Measurements from ENCODE around the gene ARL6IP4.

Gene ARL6IP4

DNA sequence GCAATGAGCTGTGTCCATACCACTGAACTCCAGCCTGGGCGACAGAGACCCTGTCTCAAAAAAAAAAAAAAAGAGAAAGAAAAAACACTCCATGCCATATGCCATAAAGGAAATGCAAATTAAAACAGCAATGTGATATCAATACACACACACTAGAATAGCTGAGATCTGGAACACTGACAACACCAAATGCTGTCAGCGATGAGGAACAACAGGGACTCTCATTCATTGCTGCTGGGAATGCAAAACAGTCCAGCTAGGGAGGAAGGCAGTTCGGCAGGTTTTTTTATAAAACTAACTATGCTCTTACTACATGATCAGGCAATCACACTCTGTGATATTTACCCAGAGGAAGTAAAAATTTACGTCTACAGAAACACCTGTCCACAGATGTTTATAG, 10.8 kb upstream of the ARL6IP4 start:
- 0 out of 2 replicates have a peak, but pooled peaks cover 2% of the 10 kb centered on the region for H3K4me1 ChIP-seq (ENCODE audit: control insufficient read depth, insufficient read depth, low read length)
- no peak overlapping the region for H3K27ac ChIP-seq (ENCODE audit: low read depth, low read length)
- H3K9ac ChIP-seq (ENCODE audit: low read depth, low read length), result no peak overlapping the region
- no peaks in the 10 kb centered on the region for H3K9me3 ChIP-seq (ENCODE audit: control insufficient read depth, insufficient read depth, low read length)
- H3K27me3 ChIP-seq (ENCODE audit: control insufficient read depth, insufficient read depth, low read length), result no peaks in the 10 kb centered on the region
- no peak overlapping the region for H3K4me3 ChIP-seq (ENCODE audit: low read depth, low read length)
- H3K36me3 ChIP-seq (ENCODE audit: control insufficient read depth, insufficient read depth, low read length), result no peaks in the 10 kb centered on the region

DNA sequence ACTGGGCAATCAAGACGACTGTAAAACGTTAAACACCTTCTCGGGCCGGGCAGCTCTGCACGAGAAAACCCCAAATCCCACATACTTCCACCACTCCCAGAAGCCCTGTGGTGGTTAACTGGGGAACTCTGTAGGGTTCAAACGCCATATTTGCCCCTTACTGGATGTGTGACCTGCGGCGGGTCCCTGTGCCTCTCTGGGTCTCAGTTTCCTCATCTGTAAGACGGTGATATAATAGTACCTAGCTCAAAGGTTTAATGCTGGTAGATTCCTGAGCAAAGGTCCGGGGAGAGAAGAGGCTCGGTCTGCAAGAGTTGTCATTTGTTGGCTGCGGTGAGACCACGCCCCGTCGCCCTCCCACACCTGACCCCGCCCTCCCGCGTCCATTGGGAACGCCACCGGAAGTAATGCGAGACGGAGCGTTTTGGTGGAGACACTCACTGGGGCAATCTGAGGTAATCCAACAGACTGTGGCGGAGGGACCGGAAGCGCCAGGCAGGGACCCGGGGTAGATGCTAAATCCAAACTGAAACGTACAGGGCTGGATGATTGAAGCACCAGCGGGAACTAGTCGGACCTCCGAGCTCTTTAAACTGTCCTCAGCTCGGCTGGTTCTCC, 6.1 kb upstream of the ARL6IP4 start:
- Histone ChIP-seq H3K27ac (ENCODE audit: low read depth, low read length) (peak overlapping the region; percentile 92), H3K9me3 (ENCODE audit: control insufficient read depth, insufficient read depth, low read length) (no peaks in the 10 kb centered on the region), H3K4me3 (ENCODE audit: low read depth, low read length) (peak overlapping the region; percentile 92), H3K36me3 (ENCODE audit: control insufficient read depth, insufficient read depth, low read length) (peaks cover 21% of the 10 kb centered on the region; the same call in 1 of the 2 replicates), H3K4me1 (ENCODE audit: control insufficient read depth, insufficient read depth, low read length) (peaks cover 7% of the 10 kb centered on the region; the same call in 1 of the 2 replicates), H3K27me3 (ENCODE audit: control insufficient read depth, insufficient read depth, low read length) (no peaks in the 10 kb centered on the region), H3K9ac (ENCODE audit: low read depth, low read length) (peak overlapping the region; percentile 90)

DNA sequence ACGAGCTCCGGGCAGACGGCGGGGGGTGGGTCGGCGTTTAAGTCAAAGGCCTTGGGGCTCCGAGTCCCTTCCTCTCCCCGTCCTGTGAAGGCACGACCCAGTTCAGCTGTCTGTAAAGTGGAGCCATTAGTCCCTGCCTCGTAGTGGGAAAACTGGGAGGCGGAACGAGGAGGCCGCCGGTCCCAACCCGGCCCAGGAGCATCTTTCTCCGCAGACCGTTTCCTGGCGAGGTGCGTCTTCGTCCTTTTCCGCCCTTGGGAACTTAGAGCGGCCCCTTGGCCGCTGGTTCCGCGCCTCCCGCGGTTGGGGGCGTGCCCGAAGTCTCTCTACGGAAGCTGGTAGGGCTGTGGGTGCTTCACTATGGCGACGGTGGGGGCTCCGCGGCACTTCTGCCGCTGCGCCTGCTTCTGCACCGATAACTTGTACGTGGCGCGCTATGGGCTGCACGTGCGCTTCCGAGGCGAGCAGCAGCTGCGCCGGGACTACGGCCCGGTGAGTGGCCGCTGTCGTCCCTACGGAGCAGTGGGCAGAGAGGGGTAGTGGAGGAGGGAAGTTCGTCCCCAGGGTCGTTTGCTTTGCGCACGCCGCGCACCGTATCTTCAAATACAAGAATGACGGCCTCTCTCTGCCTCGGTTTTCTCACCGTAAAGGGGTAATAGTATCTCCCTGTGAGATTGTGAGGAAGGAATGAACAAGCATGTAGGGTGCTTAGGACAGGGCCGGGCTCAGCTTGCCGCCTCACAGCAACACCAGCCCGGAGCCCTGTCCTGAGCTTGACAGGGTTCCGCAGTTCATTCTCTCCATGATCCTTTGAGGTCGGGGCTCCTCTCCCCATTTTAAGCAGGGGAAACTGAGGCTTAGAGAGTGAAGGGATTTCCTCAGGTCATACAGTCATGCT, 5.3 kb upstream of the ARL6IP4 start, which contains the start of gene OGFOD2:
Gene OGFOD2 (plus strand): TSS at position 353 of the 898 bp plus-strand sequence. CDS start 8 bp downstream, at position 361.
- H3K4me1 ChIP-seq (ENCODE audit: control insufficient read depth, insufficient read depth, low read length), result peaks cover 11% of the 10 kb centered on the region; the same call in 1 of the 2 replicates
- H3K27ac ChIP-seq (ENCODE audit: low read depth, low read length), result peak within 1 kb of the TSS; percentile 92
- H3K27me3 ChIP-seq (ENCODE audit: control insufficient read depth, insufficient read depth, low read length), result no peaks in the 10 kb centered on the region
- peak within 1 kb of the TSS; percentile 90 for H3K9ac ChIP-seq (ENCODE audit: low read depth, low read length)
- peaks cover 21% of the 10 kb centered on the region; the same call in 1 of the 2 replicates for H3K36me3 ChIP-seq (ENCODE audit: control insufficient read depth, insufficient read depth, low read length)
- no peaks in the 10 kb centered on the region for H3K9me3 ChIP-seq (ENCODE audit: control insufficient read depth, insufficient read depth, low read length)
- peak within 1 kb of the TSS; percentile 92 for H3K4me3 ChIP-seq (ENCODE audit: low read depth, low read length)

DNA sequence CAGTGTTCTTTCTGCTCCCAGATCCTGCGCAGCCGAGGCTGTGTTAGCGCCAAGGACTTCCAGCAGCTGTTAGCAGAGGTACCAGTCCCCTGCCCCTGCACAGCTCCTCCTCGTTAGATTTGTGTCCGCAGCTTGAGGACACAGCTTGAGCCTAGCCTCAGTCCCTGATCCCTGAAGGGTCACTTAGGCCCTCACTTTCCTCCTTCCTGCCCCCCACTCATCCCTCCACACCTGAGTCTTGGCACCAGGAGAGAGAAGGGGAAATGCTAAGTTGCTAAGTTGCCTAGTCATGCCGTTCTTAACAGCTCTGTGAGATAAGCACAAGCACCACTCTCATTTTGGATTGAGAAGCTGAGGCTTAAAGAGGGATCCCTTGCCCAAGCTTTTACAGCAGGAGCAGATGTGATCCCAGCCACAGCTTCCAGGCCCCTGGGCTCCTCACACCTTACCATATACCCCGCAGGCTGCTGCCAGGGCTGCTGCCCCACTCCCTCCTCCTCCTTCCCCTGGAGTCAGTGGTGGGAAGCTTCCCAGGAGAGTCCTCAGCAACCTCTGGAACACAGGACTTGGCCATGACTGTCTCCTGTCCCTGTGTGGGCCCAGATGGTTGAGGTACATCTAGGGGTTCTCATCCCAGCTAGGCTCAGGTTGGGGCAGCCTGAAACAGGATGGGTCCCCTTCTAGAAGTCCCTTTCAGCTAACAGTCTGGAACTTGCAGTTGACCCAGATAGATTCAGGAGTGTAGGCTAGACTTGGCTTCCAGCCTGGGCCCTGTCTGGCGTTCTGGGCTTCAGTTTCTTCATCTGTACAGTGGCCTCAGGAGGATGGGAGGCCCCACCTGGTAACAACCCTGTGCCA, 4.5 kb upstream of the ARL6IP4 start:
- no peaks in the 10 kb centered on the region for H3K27me3 ChIP-seq (ENCODE audit: control insufficient read depth, insufficient read depth, low read length)
- H3K27ac ChIP-seq (ENCODE audit: low read depth, low read length), result peak overlapping the region; percentile 48
- H3K9me3 ChIP-seq (ENCODE audit: control insufficient read depth, insufficient read depth, low read length), result no peaks in the 10 kb centered on the region
- peak overlapping the region; percentile 92 for H3K4me3 ChIP-seq (ENCODE audit: low read depth, low read length)
- peaks cover 21% of the 10 kb centered on the region; the same call in 1 of the 2 replicates for H3K36me3 ChIP-seq (ENCODE audit: control insufficient read depth, insufficient read depth, low read length)
- peaks cover 11% of the 10 kb centered on the region; the same call in 1 of the 2 replicates for H3K4me1 ChIP-seq (ENCODE audit: control insufficient read depth, insufficient read depth, low read length)
- H3K9ac ChIP-seq (ENCODE audit: low read depth, low read length), result peak overlapping the region; percentile 73

DNA sequence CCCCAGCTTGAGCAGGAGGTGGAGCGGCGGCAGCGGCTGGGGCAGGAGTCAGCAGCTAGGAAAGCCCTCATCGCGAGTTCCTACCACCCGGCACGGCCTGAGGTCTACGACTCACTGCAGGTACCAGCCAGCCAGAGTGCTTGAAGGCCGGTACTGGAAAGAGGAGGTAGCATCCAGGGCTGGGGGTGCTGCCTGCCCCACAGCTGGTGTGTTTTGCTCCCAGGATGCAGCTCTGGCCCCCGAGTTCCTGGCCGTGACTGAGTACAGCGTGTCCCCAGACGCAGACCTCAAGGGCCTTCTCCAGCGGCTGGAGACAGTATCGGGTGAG, 3.9 kb upstream of the ARL6IP4 start:
- no peaks in the 10 kb centered on the region for H3K27me3 ChIP-seq (ENCODE audit: control insufficient read depth, insufficient read depth, low read length)
- no peak overlapping the region for H3K27ac ChIP-seq (ENCODE audit: low read depth, low read length)
- peaks cover 15% of the 10 kb centered on the region for H3K4me1 ChIP-seq (ENCODE audit: control insufficient read depth, insufficient read depth, low read length)
- peaks cover 21% of the 10 kb centered on the region; the same call in 1 of the 2 replicates for H3K36me3 ChIP-seq (ENCODE audit: control insufficient read depth, insufficient read depth, low read length)
- no peaks in the 10 kb centered on the region for H3K9me3 ChIP-seq (ENCODE audit: control insufficient read depth, insufficient read depth, low read length)
- H3K4me3 ChIP-seq (ENCODE audit: low read depth, low read length), result no peak overlapping the region; the same call in 1 of the 2 replicates
- no peak overlapping the region for H3K9ac ChIP-seq (ENCODE audit: low read depth, low read length)

DNA sequence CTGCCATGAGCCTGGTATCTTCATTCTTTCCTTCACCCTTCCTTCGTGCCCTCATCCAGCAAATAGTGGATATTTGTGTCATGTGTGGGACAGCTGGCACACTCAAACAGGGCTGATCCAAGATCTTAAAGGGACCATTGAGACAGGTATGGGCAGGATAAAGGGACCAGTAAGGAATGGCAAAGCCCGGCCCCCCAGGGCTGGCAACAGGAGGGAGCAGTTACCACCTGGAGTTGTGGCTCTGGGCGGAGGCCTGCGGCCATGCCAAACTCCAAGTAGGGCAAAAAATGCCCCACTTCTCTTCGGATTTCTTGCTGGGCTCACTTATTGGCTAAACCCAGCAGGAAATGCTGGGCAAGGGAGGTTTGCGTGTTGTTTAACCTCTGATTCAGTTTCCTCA, 3.3 kb upstream of the ARL6IP4 start:
- Histone ChIP-seq H3K9me3 (ENCODE audit: control insufficient read depth, insufficient read depth, low read length) (no peaks in the 10 kb centered on the region), H3K36me3 (ENCODE audit: control insufficient read depth, insufficient read depth, low read length) (peaks cover 21% of the 10 kb centered on the region; the same call in 1 of the 2 replicates), H3K4me1 (ENCODE audit: control insufficient read depth, insufficient read depth, low read length) (peaks cover 15% of the 10 kb centered on the region), H3K4me3 (ENCODE audit: low read depth, low read length) (no peak overlapping the region), H3K27me3 (ENCODE audit: control insufficient read depth, insufficient read depth, low read length) (no peaks in the 10 kb centered on the region), H3K9ac (ENCODE audit: low read depth, low read length) (no peak overlapping the region), H3K27ac (ENCODE audit: low read depth, low read length) (no peak overlapping the region)

DNA sequence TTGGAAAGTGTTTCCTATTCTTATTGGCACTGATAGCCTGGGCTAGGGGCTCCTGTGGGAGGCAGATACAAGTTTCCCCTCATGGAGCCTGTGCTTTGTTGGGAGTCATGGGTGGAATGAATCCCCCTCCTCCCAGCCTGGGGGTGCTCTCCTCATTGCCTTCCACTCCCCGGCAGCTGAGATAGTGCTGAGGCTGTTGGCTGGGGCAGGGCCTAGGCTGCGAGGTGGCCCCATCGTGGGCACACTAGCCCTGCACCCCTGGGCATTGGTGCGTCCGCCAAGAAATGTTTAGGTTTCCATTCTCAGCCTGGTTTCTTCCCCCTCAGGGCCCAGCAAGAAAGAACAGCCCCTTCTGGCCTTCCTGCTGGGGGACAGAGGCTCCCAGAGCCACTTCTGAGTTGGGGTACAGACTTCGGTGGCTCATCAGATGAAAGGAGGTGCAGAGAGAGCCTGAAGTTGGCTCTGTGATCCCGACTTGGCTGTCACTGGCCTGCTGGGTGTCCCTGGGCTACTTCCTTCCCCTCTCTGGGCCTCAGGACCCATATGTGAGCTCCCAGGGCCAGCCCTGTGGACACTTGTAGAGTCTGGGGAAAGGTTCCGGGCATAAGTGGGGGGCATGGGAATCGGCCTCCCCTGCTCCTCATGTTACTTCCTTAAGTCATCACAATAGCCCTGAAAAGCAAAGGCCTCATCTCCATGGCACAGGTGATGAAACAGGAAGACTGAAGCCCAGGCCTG, 2.7 kb upstream of the ARL6IP4 start:
- H3K4me3 ChIP-seq (ENCODE audit: low read depth, low read length), result no peak overlapping the region
- no peak overlapping the region for H3K9ac ChIP-seq (ENCODE audit: low read depth, low read length)
- peaks cover 27% of the 10 kb centered on the region; the same call in 1 of the 2 replicates for H3K36me3 ChIP-seq (ENCODE audit: control insufficient read depth, insufficient read depth, low read length)
- no peaks in the 10 kb centered on the region for H3K9me3 ChIP-seq (ENCODE audit: control insufficient read depth, insufficient read depth, low read length)
- H3K27me3 ChIP-seq (ENCODE audit: control insufficient read depth, insufficient read depth, low read length), result no peaks in the 10 kb centered on the region
- H3K4me1 ChIP-seq (ENCODE audit: control insufficient read depth, insufficient read depth, low read length), result peaks cover 15% of the 10 kb centered on the region
- H3K27ac ChIP-seq (ENCODE audit: low read depth, low read length), result no peak overlapping the region

DNA sequence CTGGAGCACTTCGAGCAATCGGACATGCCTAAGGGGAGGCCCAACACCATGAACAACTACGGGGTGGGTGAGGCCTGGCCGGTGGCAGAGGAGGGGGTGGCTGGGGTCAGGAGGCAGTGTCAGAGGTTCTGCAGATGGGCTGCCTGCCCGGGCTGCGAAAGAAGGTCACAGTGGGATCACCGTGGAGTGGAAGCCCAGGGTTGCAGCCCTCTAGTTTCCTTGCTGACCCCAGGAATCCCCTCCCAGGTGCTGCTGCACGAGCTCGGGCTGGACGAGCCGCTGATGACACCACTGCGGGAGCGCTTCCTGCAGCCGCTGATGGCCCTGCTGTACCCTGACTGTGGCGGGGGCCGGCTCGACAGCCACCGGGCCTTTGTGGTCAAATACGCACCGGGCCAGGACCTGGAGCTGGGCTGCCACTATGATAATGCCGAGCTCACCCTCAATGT, 1.9 kb upstream of the ARL6IP4 start:
- Histone ChIP-seq H3K4me1 (ENCODE audit: control insufficient read depth, insufficient read depth, low read length) (peaks cover 15% of the 10 kb centered on the region), H3K9me3 (ENCODE audit: control insufficient read depth, insufficient read depth, low read length) (no peaks in the 10 kb centered on the region), H3K9ac (ENCODE audit: low read depth, low read length) (no peak overlapping the region), H3K27me3 (ENCODE audit: control insufficient read depth, insufficient read depth, low read length) (no peaks in the 10 kb centered on the region), H3K27ac (ENCODE audit: low read depth, low read length) (no peak overlapping the region), H3K4me3 (ENCODE audit: low read depth, low read length) (no peak overlapping the region), H3K36me3 (ENCODE audit: control insufficient read depth, insufficient read depth, low read length) (peaks cover 33% of the 10 kb centered on the region; the same call in 1 of the 2 replicates)

DNA sequence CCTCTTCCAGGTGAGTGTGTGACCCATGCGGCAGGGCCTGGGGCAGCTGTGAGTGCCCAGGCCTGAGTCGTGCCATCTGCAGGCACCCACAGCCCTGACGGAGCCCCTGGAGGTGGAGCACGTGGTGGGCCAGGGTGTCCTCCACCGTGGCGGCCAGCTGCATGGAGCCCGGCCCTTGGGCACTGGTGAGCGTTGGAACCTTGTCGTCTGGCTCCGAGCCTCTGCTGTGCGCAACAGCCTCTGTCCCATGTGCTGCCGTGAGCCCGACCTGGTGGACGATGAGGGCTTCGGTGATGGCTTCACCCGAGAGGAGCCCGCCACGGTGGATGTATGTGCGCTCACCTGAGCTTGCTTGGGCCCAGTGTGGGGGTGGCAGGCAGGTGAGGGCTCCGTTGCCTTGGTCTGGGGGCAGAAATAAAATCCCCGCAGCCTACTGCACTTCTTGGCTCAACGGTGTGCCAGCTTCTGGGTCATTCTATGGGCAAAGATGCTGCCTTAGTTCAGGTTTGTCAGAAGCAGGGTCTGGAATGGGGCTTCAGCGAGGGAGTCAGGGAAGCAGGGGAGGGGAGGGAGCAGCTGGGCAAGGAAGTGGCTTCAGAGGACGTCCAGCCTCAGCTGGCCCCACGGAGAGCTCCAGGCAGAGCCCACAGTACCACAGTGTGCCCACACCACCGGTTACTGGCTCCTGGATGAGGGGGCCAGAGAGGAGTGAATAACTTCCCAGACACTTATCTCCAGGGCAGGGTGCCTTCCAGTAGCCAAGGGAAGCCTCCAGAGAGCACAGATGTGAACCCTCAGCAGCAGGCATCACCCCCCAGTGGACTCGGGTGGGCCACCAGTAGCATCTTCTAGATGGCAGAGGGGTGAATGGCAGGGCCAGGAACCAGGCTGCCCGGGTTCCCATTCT, 1.2 kb upstream of the ARL6IP4 start:
- Histone ChIP-seq H3K4me1 (ENCODE audit: control insufficient read depth, insufficient read depth, low read length) (peaks cover 15% of the 10 kb centered on the region), H3K27ac (ENCODE audit: low read depth, low read length) (no peak overlapping the region), H3K36me3 (ENCODE audit: control insufficient read depth, insufficient read depth, low read length) (peaks cover 33% of the 10 kb centered on the region; the same call in 1 of the 2 replicates), H3K9me3 (ENCODE audit: control insufficient read depth, insufficient read depth, low read length) (no peaks in the 10 kb centered on the region), H3K9ac (ENCODE audit: low read depth, low read length) (0 out of 2 replicates have a peak overlapping the region, but pooled peaks have one; percentile 84), H3K4me3 (ENCODE audit: low read depth, low read length) (peak overlapping the region; percentile 97), H3K27me3 (ENCODE audit: control insufficient read depth, insufficient read depth, low read length) (no peaks in the 10 kb centered on the region)
